ENCODE measurements around the gene FAM76B. TPM values are rescaled to one million over a fixed set of nuclear protein-coding genes. Genes with fewer than 3 reads are reported as not detected.
A peak's percentile ranks its signal among the peaks of the same experiment; 100 is the strongest.

The FAM76B gene
- total and polyA plus RNA-seq, 2 of the 13 experiments (the other 11 are each of a cell fraction or from before 2014, with no cell fraction given), result 20.2 to 24.2 TPM

- TF ChIP-seq NFATC3 (CRISPR knock-in tag; IDR thresholded peaks at IDR 0.05), result no peak
- TF ChIP-seq ZNF678 (CRISPR knock-in tag; IDR thresholded peaks at IDR 0.05), result no peak
- TF ChIP-seq ZNF280D (CRISPR knock-in tag; IDR thresholded peaks at IDR 0.05), result no peak
- TF ChIP-seq ASH2L (IDR thresholded peaks at IDR 0.05; ENCODE audit: insufficient read length, low read depth, low read length), result peak; percentile 15
- TF ChIP-seq PRDM15 (CRISPR knock-in tag; IDR thresholded peaks at IDR 0.05), result peak; percentile 14; the same call in 1 of the 2 replicates
- 0 out of 2 replicates have a peak, but pooled peaks have one; percentile 27 for TF ChIP-seq SMYD3 (CRISPR knock-in tag; IDR thresholded peaks at IDR 0.05)
- no peak for TF ChIP-seq ZNF230 (CRISPR knock-in tag; IDR thresholded peaks at IDR 0.05)
- 0 out of 2 replicates have a peak, but pooled peaks have one; percentile 37 for TF ChIP-seq AFF4 (CRISPR knock-in tag; IDR thresholded peaks at IDR 0.05)
- no peak for TF ChIP-seq YEATS4 (CRISPR knock-in tag; IDR thresholded peaks at IDR 0.05; ENCODE audit: borderline replicate concordance)
- TF ChIP-seq SALL2 (CRISPR knock-in tag; IDR thresholded peaks at IDR 0.05), result peak; percentile 51; the same call in 1 of the 2 replicates
- no peak for TF ChIP-seq ZNF18 (CRISPR knock-in tag; IDR thresholded peaks at IDR 0.05; ENCODE audit: insufficient replicate concordance)
- no peak for TF ChIP-seq ETV6 (CRISPR knock-in tag; conservative IDR thresholded peaks at IDR 0.05)
- TF ChIP-seq ARID2 (CRISPR knock-in tag; IDR thresholded peaks at IDR 0.05; ENCODE audit: borderline replicate concordance), result peak; percentile 76; the same call in 1 of the 2 replicates
- TF ChIP-seq ZNF136 (CRISPR knock-in tag; IDR thresholded peaks at IDR 0.05; ENCODE audit: low read depth), result no peak
These were observed 1.5 kb upstream of the FAM76B start (continued) for GRCh38 chr11:95790933-95791708.
